Subcutaneous adipose tissue (tissue), 4 donors: ENCODE data around the gene TIMM17A. TPM values are rescaled to one million over a fixed set of nuclear protein-coding genes. Genes with fewer than 3 reads are reported as not detected.

Source experiments
- CTCF ChIP-seq: fragments of 450-650 bp; IDR thresholded peaks from one replicate; pipeline ENCODE4 v1.5.1; 2016; ENCODE audit warnings: low read depth, mild to moderate bottlenecking, control low read depth, antibody characterized with exemption, moderate library complexity
- total RNA-seq, 4 donors: library from RNA; depleted of rRNA; stranded (reverse); fragments of >200 nt; gene quantifications; one replicate each; pipeline ENCODE4 v1.1.0, GENCODE V29; 2016

Gene TIMM17A
- total RNA-seq = 10 to 100 TPM; 24.6 to 67.5 (median 26.2) TPM

- no peak for TF ChIP-seq CTCF
These were observed at the start of gene TIMM17A for GRCh38 chr1:201955009-201955728. TSS of gene TIMM17A (plus strand) at chr1:201955503. CDS start at chr1:201955527, 24 bp downstream.

GRCh38 chr1:201906336-201906735 is 49.0 kb upstream of the TIMM17A start:
- no peak for TF ChIP-seq CTCF

- TF ChIP-seq CTCF = no peak
These were observed 47.7 kb upstream of the TIMM17A start for GRCh38 chr1:201907621-201908020.

- no peak for TF ChIP-seq CTCF
These were observed 43.3 kb upstream of the TIMM17A start for GRCh38 chr1:201911826-201912571.

GRCh38 chr1:201912832-201913231 is 42.5 kb upstream of the TIMM17A start:
- TF ChIP-seq CTCF = no peak

GRCh38 chr1:201914456-201915235 is 40.7 kb upstream of the TIMM17A start:
- TF ChIP-seq CTCF = no peak
